Stimulated activated CD4-positive, alpha-beta T cell treated with anti-CD3 and anti-CD28 coated beads, Interleukin-1b, Interleukin-23, amount 100 ng/mL, for 1 hour (primary cell): Measurements from ENCODE around the gene ATG3.
"Not testable (repeated sequence)": the region's sequence is repeated elsewhere in the genome, so short reads cannot be mapped to it uniquely, and the experiment has no call there.

Experiments used
- DNase-seq, 2 donors: peaks; one replicate each; pipeline ENCODE4 v3.0.0-alpha.2; 2020; ENCODE audit warnings: low read depth in 2 of 2

ATG3 gene

GRCh38 chr3:112561734-112562529 is at the start of gene ATG3, which contains the start of gene SLC35A5:
Gene ATG3, minus strand, starts transcription at chr3:112561962. Its CDS starts 434 bp downstream, at chr3:112561528.
Gene SLC35A5, plus strand, starts transcription at chr3:112562045. Its CDS starts 1,359 bp downstream, at chr3:112563404.
- DNase-seq: peak; percentile 95 to 97

- DNase-seq: no peak
These were observed 48.4 kb upstream of the ATG3 start for GRCh38 chr3:112610121-112610520.

GRCh38 chr3:112607863-112608262 is 46.1 kb upstream of the ATG3 start:
- no peak for DNase-seq

- no peak for DNase-seq
These were observed 44.3 kb upstream of the ATG3 start for GRCh38 chr3:112606098-112606497.

GRCh38 chr3:112605285-112605684 is 43.5 kb upstream of the ATG3 start:
- DNase-seq: no peak

GRCh38 chr3:112604536-112604935 is 42.8 kb upstream of the ATG3 start:
- no peak for DNase-seq

- no peak for DNase-seq
These were observed 40.6 kb upstream of the ATG3 start for GRCh38 chr3:112602217-112602838.

- DNase-seq: no peak
These were observed 37.0 kb upstream of the ATG3 start for GRCh38 chr3:112598731-112599130.

GRCh38 chr3:112597945-112598344 is 36.2 kb upstream of the ATG3 start:
- DNase-seq: no peak

- DNase-seq: no peak
These were observed 33.1 kb upstream of the ATG3 start for GRCh38 chr3:112594856-112595255.

- no peak for DNase-seq
These were observed 31.5 kb upstream of the ATG3 start for GRCh38 chr3:112593258-112593657.

GRCh38 chr3:112587336-112587735 is 25.6 kb upstream of the ATG3 start:
- DNase-seq: no peak

- no peak for DNase-seq
These were observed 24.0 kb upstream of the ATG3 start for GRCh38 chr3:112585782-112586181.

GRCh38 chr3:112583105-112583504 is 21.3 kb upstream of the ATG3 start:
- no peak for DNase-seq

GRCh38 chr3:112582244-112582874 is 20.6 kb upstream of the ATG3 start:
- DNase-seq: peak in 1 of 2 donors; percentile 16

- DNase-seq: no peak
These were observed 17.9 kb upstream of the ATG3 start for GRCh38 chr3:112579697-112580096.

- DNase-seq: no peak
These were observed 17.5 kb upstream of the ATG3 start for GRCh38 chr3:112579232-112579631.

- no peak for DNase-seq
These were observed 10.9 kb upstream of the ATG3 start for GRCh38 chr3:112572701-112573100.

- DNase-seq: no peak
These were observed 7.5 kb upstream of the ATG3 start for GRCh38 chr3:112569265-112569664.

- no peak for DNase-seq
These were observed 6.9 kb upstream of the ATG3 start for GRCh38 chr3:112568642-112569041.

- no peak for DNase-seq
These were observed 3.2 kb upstream of the ATG3 start for GRCh38 chr3:112564940-112565305.

- not testable (repeated sequence) for DNase-seq
These were observed 2.6 kb upstream of the ATG3 start for GRCh38 chr3:112564247-112564939.

- DNase-seq: peak in 1 of 2 donors; percentile 63
These were observed 353 bp downstream of the ATG3 start for GRCh38 chr3:112561484-112561733.
